ENCODE results near the gene HSPA2.

- TF ChIP-seq CTCF (IDR thresholded peaks at IDR 0.05) (no peak), POLR2A (IDR thresholded peaks at IDR 0.05) (no peak), POLR2AphosphoS5 (IDR thresholded peaks at IDR 0.05) (no peak)
These were observed 22.3 kb upstream of the HSPA2 start for GRCh38 chr14:64518229-64518628.

Data from prostate gland (tissue), 2 donors.